Common myeloid progenitor, CD34-positive (primary cell): ENCODE data around the gene GABRG3.

Source experiments
- CTCF ChIA-PET: fragments of 350-600 bp; sonication (Branson Sonifier 250); formaldehyde crosslinking; loops from one replicate; lab custom pipeline; 2021; ENCODE audit warnings: antibody characterized with exemption; lab: Charles Lee
- POLR2A ChIA-PET: fragments of 350-600 bp; sonication (Branson Sonifier 250); formaldehyde crosslinking; loops from one replicate; lab custom pipeline; 2021; ENCODE audit warnings: antibody characterized with exemption; lab: Charles Lee
- DNase-seq, 3 donors: peaks; one replicate each; pipeline versions ENCODE4 v3.0.0 to v3.0.0-alpha.2; 2013
- H3K27ac ChIP-seq, 2 experiments: 1 replicate in 1 of 2; 2 replicates in 1 of 2; pipeline ENCODE4 v1.7.0; 2013; ENCODE audit warnings: inconsistent platforms in 2 of 2, low read length in 2 of 2, mild to moderate bottlenecking in 2 of 2, low read depth in 1 of 2, moderate library complexity in 1 of 2; ENCODE audit not compliant: severe bottlenecking in 2 of 2, insufficient read depth in 1 of 2, poor library complexity in 1 of 2
- H3K27me3 ChIP-seq, 5 experiments: replicated peaks in 2 of 5; 1 replicate in 3 of 5; 2 replicates in 2 of 5; pipeline versions ENCODE4 v1.6.1 to v1.7.0; 2013; ENCODE audit warnings: low read length in 4 of 5, mild to moderate bottlenecking in 2 of 5, moderate library complexity in 2 of 5, inconsistent platforms in 1 of 5; ENCODE audit not compliant: insufficient read depth in 5 of 5, control insufficient read depth in 4 of 5
- H3K36me3 ChIP-seq, 4 experiments: 1 replicate in 2 of 4; 2 replicates in 2 of 4; pipeline versions ENCODE4 v1.6.1 to v1.7.0; 2013; ENCODE audit warnings: low read length in 3 of 4, control low read depth in 1 of 4, mild to moderate bottlenecking in 1 of 4; ENCODE audit not compliant: control insufficient read depth in 4 of 4, insufficient read depth in 4 of 4
- H3K4me1 ChIP-seq, 4 experiments: 1 replicate in 3 of 4; 2 replicates in 1 of 4; pipeline versions ENCODE4 v1.6.1 to v1.7.1; 2013; ENCODE audit warnings: low read length in 3 of 4, mild to moderate bottlenecking in 3 of 4, control low read depth in 1 of 4, inconsistent platforms in 1 of 4, moderate library complexity in 1 of 4; ENCODE audit not compliant: control insufficient read depth in 4 of 4, insufficient read depth in 4 of 4; ENCODE audit errors: control extremely low read depth in 1 of 4
- H3K4me3 ChIP-seq, 7 experiments: 1 replicate in 4 of 7; 2 replicates in 3 of 7; pipeline versions ENCODE4 v1.5.1 to v1.7.0; 2013; ENCODE audit warnings: mild to moderate bottlenecking in 7 of 7, low read length in 6 of 7, moderate library complexity in 6 of 7, inconsistent platforms in 2 of 7, low read depth in 2 of 7, control low read depth in 1 of 7; ENCODE audit not compliant: insufficient read depth in 4 of 7, control insufficient read depth in 1 of 7; ENCODE audit errors: extremely low read depth in 1 of 7
- H3K9me3 ChIP-seq, 5 experiments: 1 replicate in 4 of 5; 2 replicates in 1 of 5; pipeline versions ENCODE4 v1.6.1 to v1.7.1; 2013; ENCODE audit warnings: low read length in 4 of 5, mild to moderate bottlenecking in 2 of 5, inconsistent platforms in 1 of 5, low read depth in 1 of 5, moderate library complexity in 1 of 5; ENCODE audit not compliant: control insufficient read depth in 4 of 5, insufficient read depth in 2 of 5; ENCODE audit errors: control extremely low read depth in 1 of 5
- WGBS: methylation state at CpG from one replicate; pipeline ENCODE4 v1.1.5; 2013; ENCODE audit not compliant: insufficient coverage; 5-methylcytosine and 5-hydroxymethylcytosine counted together

Gene GABRG3

DNA sequence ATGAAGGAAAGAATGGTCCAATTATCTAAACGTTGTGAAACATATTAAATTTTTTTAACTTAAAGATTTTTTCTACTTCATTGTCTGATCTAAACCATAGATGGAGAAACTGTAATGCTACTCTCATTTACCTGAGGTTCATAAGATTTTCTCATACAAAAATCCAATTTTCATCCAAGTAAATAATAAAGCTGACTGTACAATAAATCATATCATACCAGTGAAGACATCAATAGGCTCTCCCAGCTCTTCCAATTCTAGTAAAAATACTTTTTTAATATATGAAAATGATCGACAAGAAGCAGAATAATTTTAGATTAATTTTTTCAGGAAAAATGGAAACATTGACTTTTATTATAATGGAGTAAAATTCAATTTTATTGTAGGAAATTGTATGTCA is 260.8 kb downstream of the GABRG3 start:
- CTCF ChIA-PET: no interaction called here

DNA sequence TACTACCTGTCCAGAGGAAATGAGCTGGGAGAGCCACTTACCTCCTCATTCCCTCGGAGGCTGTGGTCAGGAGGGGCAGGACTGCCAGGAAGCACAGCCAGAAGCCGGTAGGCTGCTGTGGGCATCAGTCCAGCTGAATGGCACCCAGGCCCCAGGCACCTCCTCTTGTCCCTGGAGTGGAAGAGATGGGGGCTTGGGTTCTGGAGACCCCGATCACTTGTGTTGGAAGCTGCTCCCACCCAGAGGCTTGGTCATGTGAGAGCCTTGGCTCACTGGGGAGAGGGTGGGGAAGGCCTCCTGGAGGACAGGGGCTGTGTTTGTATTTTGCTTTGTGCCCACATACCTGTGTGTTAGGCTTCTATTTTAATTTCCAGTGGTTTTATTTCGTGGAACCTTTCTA is 261.9 kb downstream of the GABRG3 start:
- ChIA-PET CTCF (no interaction called here), POLR2A (no interaction called here)
- Histone ChIP-seq H3K27me3 (no peaks in the 10 kb centered on the region), H3K4me3 (no peak overlapping the region), H3K27ac (no peak overlapping the region), H3K9me3 (no peaks in the 10 kb centered on the region), H3K4me1 (no peaks in the 10 kb centered on the region), H3K36me3 (no peaks in the 10 kb centered on the region)
- DNase-seq: no peak
- 54% methylated on average over 2 of the region's 4 CpGs for WGBS

More for the DNA sequence above, 260.8 kb downstream of the GABRG3 start:
- WGBS: no CpG with 5 or more reads among the region's 2 CpGs
- no peak overlapping the region for H3K27ac ChIP-seq
- no peak overlapping the region for H3K4me3 ChIP-seq
- POLR2A ChIA-PET: no interaction called here
- no peaks in the 10 kb centered on the region for H3K27me3 ChIP-seq
- DNase-seq: no peak
- no peaks in the 10 kb centered on the region for H3K4me1 ChIP-seq
- H3K9me3 ChIP-seq: no peaks in the 10 kb centered on the region
- no peaks in the 10 kb centered on the region for H3K36me3 ChIP-seq

- Histone ChIP-seq H3K27ac (no peak overlapping the region), H3K27me3 (no peaks in the 10 kb centered on the region), H3K4me1 (no peaks in the 10 kb centered on the region), H3K9me3 (no peaks in the 10 kb centered on the region), H3K36me3 (no peaks in the 10 kb centered on the region), H3K4me3 (no peak overlapping the region)
- 100% methylated on average over 1 of the region's 4 CpGs for WGBS
- ChIA-PET POLR2A (no interaction called here), CTCF (no interaction called here)
- no peak for DNase-seq
These were observed 263.6 kb downstream of the GABRG3 start for GRCh38 chr15:27234593-27234992.

DNA sequence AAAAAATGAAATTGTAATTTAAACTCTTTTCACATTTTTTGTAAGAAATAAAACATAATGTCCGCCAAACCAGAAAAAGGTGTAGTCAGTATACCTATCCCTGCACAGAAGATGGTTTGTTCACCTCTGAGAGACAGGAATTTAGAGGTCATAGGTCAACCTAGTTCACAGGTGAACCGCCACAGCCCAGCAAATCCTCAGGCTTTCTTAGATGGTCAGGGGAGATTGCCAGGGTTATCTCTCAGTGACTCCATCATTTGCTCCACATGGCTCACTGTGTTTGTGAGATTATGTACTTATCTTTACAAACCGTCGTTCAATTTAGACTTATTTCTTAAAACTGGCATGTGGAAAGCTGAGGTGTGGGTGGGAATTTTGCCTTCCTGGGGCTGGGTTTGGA is 264.2 kb downstream of the GABRG3 start:
- H3K9me3 ChIP-seq: no peaks in the 10 kb centered on the region
- no peaks in the 10 kb centered on the region for H3K4me1 ChIP-seq
- ChIA-PET POLR2A (no interaction called here), CTCF (no interaction called here)
- no peak overlapping the region for H3K4me3 ChIP-seq
- 89% methylated on average over 1 of the region's 4 CpGs for WGBS
- DNase-seq: no peak
- no peak overlapping the region for H3K27ac ChIP-seq
- no peaks in the 10 kb centered on the region for H3K36me3 ChIP-seq
- H3K27me3 ChIP-seq: no peaks in the 10 kb centered on the region

- H3K36me3 ChIP-seq: no peaks in the 10 kb centered on the region
- H3K4me1 ChIP-seq: no peaks in the 10 kb centered on the region
- H3K27me3 ChIP-seq: no peaks in the 10 kb centered on the region
- H3K27ac ChIP-seq: no peak overlapping the region
- ChIA-PET POLR2A (no interaction called here), CTCF (no interaction called here)
- no peak overlapping the region for H3K4me3 ChIP-seq
- H3K9me3 ChIP-seq: no peaks in the 10 kb centered on the region
- 50% methylated on average over 1 of the region's 2 CpGs for WGBS
- no peak for DNase-seq
These were observed 264.7 kb downstream of the GABRG3 start for GRCh38 chr15:27235681-27236080.

DNA sequence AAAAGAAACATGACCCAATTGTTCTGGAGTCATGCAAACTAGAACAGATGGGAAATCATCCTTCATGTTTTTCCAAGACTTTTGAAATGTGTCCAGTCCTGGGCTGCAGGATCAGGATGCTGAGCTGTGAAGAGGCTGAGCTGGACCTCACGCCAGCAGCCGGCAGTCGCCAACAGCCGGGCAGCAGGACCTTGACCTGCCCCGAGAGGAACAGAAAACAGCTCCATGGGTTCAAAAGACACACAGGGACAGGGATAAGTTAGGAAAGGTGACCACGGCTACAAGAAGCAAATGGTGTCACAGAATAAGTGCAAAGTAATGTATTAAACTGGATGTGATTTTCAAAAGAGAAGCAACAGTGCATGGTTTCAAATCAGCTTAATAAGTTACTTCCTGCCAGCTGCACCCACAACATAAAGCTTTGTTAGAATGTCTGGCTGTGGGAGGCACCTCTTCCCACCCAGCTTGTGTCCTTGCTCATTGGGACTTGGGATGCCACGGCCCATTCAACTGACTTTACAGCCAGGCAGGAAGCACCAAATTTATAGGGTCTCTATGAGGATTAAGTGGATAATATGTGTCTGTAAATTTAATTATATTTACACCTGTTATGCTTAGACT is 266.4 kb downstream of the GABRG3 start:
- ChIA-PET POLR2A (no interaction called here), CTCF (no interaction called here)
- no peaks in the 10 kb centered on the region for H3K27me3 ChIP-seq
- no peaks in the 10 kb centered on the region for H3K9me3 ChIP-seq
- no peaks in the 10 kb centered on the region for H3K4me1 ChIP-seq
- no peaks in the 10 kb centered on the region for H3K36me3 ChIP-seq
- no peak for DNase-seq
- H3K27ac ChIP-seq: no peak overlapping the region
- no peak overlapping the region for H3K4me3 ChIP-seq
- 100% methylated on average over 4 of the region's 7 CpGs for WGBS

- no peaks in the 10 kb centered on the region for H3K4me1 ChIP-seq
- H3K36me3 ChIP-seq: no peaks in the 10 kb centered on the region
- no peak overlapping the region for H3K4me3 ChIP-seq
- H3K9me3 ChIP-seq: no peaks in the 10 kb centered on the region
- H3K27me3 ChIP-seq: no peaks in the 10 kb centered on the region
- POLR2A ChIA-PET: no interaction called here
- CTCF ChIA-PET: no interaction called here
- no peak for DNase-seq
- WGBS: 70% methylated on average over 10 of the region's 12 CpGs
- H3K27ac ChIP-seq: no peak overlapping the region
These were observed 267.2 kb downstream of the GABRG3 start for GRCh38 chr15:27238209-27238608.
